ENCODE measurements around the gene RPS6KA2.

RPS6KA2 gene

GRCh38 chr6:166588691-166589336, 38.2 kb downstream of the RPS6KA2 start:
- H3K27ac ChIP-seq = no peak overlapping the region
- TF ChIP-seq, protein P1, sequence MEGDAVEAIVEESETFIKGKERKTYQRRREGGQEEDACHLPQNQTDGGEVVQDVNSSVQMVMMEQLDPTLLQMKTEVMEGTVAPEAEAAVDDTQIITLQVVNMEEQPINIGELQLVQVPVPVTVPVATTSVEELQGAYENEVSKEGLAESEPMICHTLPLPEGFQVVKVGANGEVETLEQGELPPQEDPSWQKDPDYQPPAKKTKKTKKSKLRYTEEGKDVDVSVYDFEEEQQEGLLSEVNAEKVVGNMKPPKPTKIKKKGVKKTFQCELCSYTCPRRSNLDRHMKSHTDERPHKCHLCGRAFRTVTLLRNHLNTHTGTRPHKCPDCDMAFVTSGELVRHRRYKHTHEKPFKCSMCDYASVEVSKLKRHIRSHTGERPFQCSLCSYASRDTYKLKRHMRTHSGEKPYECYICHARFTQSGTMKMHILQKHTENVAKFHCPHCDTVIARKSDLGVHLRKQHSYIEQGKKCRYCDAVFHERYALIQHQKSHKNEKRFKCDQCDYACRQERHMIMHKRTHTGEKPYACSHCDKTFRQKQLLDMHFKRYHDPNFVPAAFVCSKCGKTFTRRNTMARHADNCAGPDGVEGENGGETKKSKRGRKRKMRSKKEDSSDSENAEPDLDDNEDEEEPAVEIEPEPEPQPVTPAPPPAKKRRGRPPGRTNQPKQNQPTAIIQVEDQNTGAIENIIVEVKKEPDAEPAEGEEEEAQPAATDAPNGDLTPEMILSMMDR (IDR thresholded peaks at IDR 0.05) = no peak

DNA sequence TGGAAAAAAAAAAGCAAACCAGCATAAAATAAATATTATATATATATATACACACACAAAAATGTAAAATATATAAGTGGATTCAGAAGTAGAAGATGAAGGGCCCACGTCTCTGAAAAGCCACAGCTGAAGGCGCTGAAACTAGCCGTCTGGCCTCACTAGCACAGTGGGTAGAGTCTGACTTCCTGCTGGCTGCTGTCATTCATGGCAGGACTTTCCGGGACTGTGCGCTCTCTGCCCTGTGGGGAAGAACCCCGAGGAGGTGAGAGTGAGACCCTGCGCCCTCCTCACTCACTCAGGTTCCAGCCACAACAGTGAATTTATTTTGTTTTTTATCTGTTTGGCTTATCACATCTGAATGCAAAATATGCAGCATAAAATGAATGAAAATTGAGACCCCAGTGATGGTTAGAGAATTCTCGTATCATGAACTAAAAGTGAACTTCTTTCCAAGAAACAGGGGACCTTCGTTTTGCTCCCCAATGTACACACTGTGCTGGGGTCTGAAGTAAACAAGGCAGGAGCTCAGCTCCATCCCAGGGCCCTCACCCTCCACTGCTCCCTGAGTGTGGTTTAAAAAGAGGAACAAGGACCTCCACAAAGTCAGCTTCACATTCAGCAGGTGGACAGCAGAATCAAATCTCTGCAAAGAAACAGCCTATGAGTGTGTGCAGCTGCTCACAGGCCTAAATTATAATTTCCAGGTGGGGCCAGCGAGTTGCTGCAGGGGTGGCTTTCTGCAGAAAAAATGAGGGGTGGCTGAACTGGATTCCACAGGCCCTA, 39.2 kb downstream of the RPS6KA2 start:
- no peak overlapping the region for H3K27ac ChIP-seq
- TF ChIP-seq, protein P1 (IDR thresholded peaks at IDR 0.05) = no peak
- TF ChIP-seq ZFX (IDR thresholded peaks at IDR 0.05; ENCODE audit: borderline replicate concordance) = no peak

- no peak for TF ChIP-seq ZFX (IDR thresholded peaks at IDR 0.05; ENCODE audit: borderline replicate concordance)
- TF ChIP-seq, protein P1 (IDR thresholded peaks at IDR 0.05) = no peak
- H3K27ac ChIP-seq = no peak within 1 kb of the TSS
These were observed 40.5 kb downstream of the RPS6KA2 start, which contains the start of gene RAMACL for GRCh38 chr6:166586424-166587156. Gene RAMACL, minus strand, starts transcription at chr6:166586678. Its CDS starts 201 bp downstream, at chr6:166586477.

- TF ChIP-seq, protein P1 (IDR thresholded peaks at IDR 0.05) = no peak
- no peak for TF ChIP-seq ZFX (IDR thresholded peaks at IDR 0.05; ENCODE audit: borderline replicate concordance)
- no peak overlapping the region for H3K27ac ChIP-seq
These were observed 42.1 kb downstream of the RPS6KA2 start for GRCh38 chr6:166584853-166585429.

GRCh38 chr6:166584155-166584554, 42.9 kb downstream of the RPS6KA2 start:
- no peak for TF ChIP-seq ZFX (IDR thresholded peaks at IDR 0.05; ENCODE audit: borderline replicate concordance)
- TF ChIP-seq, protein P1 (IDR thresholded peaks at IDR 0.05) = no peak
- H3K27ac ChIP-seq = no peak overlapping the region

DNA sequence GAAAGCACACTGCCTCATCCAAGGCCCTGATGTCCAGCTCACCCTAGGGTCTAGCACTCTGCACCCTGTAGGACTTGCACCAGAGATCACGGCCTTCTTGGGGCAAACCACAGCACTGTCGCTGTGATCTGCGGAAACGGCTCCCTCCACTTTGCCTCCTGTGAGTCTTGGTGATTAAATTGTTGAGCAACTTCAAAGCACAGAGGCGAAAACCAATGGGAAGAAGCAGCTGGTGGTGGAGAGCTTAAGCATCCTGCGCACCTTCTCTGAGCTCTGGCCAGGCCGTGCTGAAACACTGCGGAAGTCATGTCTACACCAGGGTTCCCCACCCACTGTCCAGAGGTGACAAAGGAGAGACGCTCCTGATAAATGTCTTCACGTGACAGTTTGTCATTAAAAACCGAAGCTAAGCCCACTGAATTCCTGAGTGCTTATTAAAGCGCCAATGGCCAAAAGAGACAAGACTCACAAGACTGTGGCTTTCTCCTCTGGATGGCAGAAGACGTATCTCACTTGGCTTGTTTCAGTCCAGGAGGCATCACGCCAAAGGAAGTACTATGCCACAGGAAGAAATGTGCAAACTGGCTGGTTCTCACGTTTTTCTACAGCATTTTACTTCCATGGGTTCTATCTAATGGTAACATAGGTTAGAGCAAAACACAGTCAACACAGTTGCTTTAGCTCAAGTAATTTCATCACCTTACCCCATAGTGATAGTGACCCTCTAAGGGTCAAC, 43.7 kb downstream of the RPS6KA2 start:
- no peak overlapping the region for H3K27ac ChIP-seq
- no peak for TF ChIP-seq ZFX (IDR thresholded peaks at IDR 0.05; ENCODE audit: borderline replicate concordance)
- TF ChIP-seq, protein P1 (IDR thresholded peaks at IDR 0.05) = no peak

All from 22Rv1 (cell line).